Esophagus muscularis mucosa (tissue), 4 donors: ENCODE data around the gene NOL11. TPM values are rescaled to one million over a fixed set of nuclear protein-coding genes. Genes with fewer than 3 reads are reported as not detected.

ENCODE experiments used
- DNase-seq: peaks from one replicate; pipeline ENCODE4 v3.0.0-alpha.2; 2017; ENCODE audit errors: extremely low spot score
- H3K27ac ChIP-seq, 4 donors: fragments of 200-600 bp; sonication (generic); replicated peaks in 1 of 4; 1 replicate in 3 of 4; 2 replicates in 1 of 4; pipeline ENCODE4 v1.5.1; 2016 to 2019; ENCODE audit warnings: mild to moderate bottlenecking in 1 of 4
- H3K27me3 ChIP-seq, 4 donors: fragments of 200-600 bp; sonication (generic); one replicate each; pipeline versions ENCODE4 v1.5.1 to v1.6.0; 2016 to 2019
- H3K36me3 ChIP-seq, 4 donors: fragments of 200-600 bp; sonication (generic); one replicate each; pipeline ENCODE4 v1.5.1; 2016 to 2019
- H3K4me1 ChIP-seq, 4 donors: fragments of 200-600 bp; sonication (generic); one replicate each; pipeline ENCODE4 v1.5.1; 2016 to 2019
- H3K4me3 ChIP-seq, 4 donors: fragments of 200-600 bp; sonication (generic); 1 replicate in 2 of 4; 2 replicates in 2 of 4; pipeline ENCODE4 v1.5.1; 2016 to 2019; ENCODE audit warnings: mild to moderate bottlenecking in 4 of 4, moderate library complexity in 1 of 4
- H3K9me3 ChIP-seq, 4 donors: fragments of 200-600 bp; sonication (generic); 1 replicate in 3 of 4; 2 replicates in 1 of 4; pipeline ENCODE4 v1.5.1; 2016 to 2019
- EP300 ChIP-seq: sonication (generic); formaldehyde crosslinking; IDR thresholded peaks from one replicate; pipeline ENCODE4 v1.6.1; 2017; ENCODE audit warnings: antibody characterized with exemption
- POLR2A ChIP-seq: fragments of 450-650 bp; IDR thresholded peaks from one replicate; pipeline ENCODE4 v1.6.1; 2017; ENCODE audit warnings: antibody characterized with exemption, moderate library complexity, mild to moderate bottlenecking, low read depth
- POLR2AphosphoS5 ChIP-seq, 2 donors: sonication (generic); formaldehyde crosslinking; IDR thresholded peaks; one replicate each; pipeline ENCODE4 v1.6.1; 2017; ENCODE audit warnings: antibody characterized with exemption in 2 of 2
- WGBS: methylation state at CpG from one replicate; pipeline ENCODE4 v1.1.5; 2018; 5-methylcytosine and 5-hydroxymethylcytosine counted together
- intact Hi-C: fragments of 100-400 bp; cut with DNase I; formaldehyde crosslinking; loops from one replicate; pipeline ENCODE4 v1.15.1; 2023
- total RNA-seq, 4 donors: library from RNA; depleted of rRNA; stranded (reverse); fragments of >200 nt; gene quantifications; one replicate each; pipeline versions ENCODE4 v1.1.0 to v1.2.1, GENCODE V29; 2016
- TF ChIP-seq, protein P1 (sequence below), 3 experiments: fragments of 200-600 bp in 2 of 3; fragments of 450-650 bp in 1 of 3; sonication (generic) in 2 of 3; IDR thresholded peaks; one replicate each; pipeline ENCODE4 v1.5.1; 2017 to 2019; ENCODE audit warnings: antibody characterized with exemption in 3 of 3, mild to moderate bottlenecking in 2 of 3, moderate library complexity in 1 of 3

NOL11 gene
- 10 to 100 TPM; 16.0 to 23.3 (median 21.3) TPM for total RNA-seq

GRCh38 chr17:67717624-67718324 lies at the start of gene NOL11:
Gene NOL11 (plus strand): TSS chr17:67717936. CDS start chr17:67717948, 12 bp downstream.
- H3K4me3 ChIP-seq = peak within 1 kb of the TSS; percentile 74 to 95 (median 86)
- no peaks in the 10 kb centered on the region for H3K9me3 ChIP-seq
- 2% methylated on average over 27 of the region's 49 CpGs for WGBS
- H3K27me3 ChIP-seq = no peaks in the 10 kb centered on the region
- peaks cover 19 to 29% (median 25%) of the 10 kb centered on the region in 4 donors for H3K4me1 ChIP-seq
- peaks cover 23 to 31% (median 25%) of the 10 kb centered on the region in 4 donors for H3K36me3 ChIP-seq
- TF ChIP-seq POLR2AphosphoS5 (IDR thresholded peaks at IDR 0.05) (peak; percentile 98 to 99), POLR2A (no peak), EP300 (no peak)
- TF ChIP-seq, protein P1, sequence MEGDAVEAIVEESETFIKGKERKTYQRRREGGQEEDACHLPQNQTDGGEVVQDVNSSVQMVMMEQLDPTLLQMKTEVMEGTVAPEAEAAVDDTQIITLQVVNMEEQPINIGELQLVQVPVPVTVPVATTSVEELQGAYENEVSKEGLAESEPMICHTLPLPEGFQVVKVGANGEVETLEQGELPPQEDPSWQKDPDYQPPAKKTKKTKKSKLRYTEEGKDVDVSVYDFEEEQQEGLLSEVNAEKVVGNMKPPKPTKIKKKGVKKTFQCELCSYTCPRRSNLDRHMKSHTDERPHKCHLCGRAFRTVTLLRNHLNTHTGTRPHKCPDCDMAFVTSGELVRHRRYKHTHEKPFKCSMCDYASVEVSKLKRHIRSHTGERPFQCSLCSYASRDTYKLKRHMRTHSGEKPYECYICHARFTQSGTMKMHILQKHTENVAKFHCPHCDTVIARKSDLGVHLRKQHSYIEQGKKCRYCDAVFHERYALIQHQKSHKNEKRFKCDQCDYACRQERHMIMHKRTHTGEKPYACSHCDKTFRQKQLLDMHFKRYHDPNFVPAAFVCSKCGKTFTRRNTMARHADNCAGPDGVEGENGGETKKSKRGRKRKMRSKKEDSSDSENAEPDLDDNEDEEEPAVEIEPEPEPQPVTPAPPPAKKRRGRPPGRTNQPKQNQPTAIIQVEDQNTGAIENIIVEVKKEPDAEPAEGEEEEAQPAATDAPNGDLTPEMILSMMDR (IDR thresholded peaks at IDR 0.05) = peak; percentile 83 to 97 (median 95)
- intact Hi-C loops = loop anchor here (5.0 kb wide), 1 partner anchor 110 kb away; the partner anchor contains the start of gene BPTF
- peak within 1 kb of the TSS; percentile 78 to 90 (median 86) for H3K27ac ChIP-seq
- DNase-seq = peak; percentile 99

DNA sequence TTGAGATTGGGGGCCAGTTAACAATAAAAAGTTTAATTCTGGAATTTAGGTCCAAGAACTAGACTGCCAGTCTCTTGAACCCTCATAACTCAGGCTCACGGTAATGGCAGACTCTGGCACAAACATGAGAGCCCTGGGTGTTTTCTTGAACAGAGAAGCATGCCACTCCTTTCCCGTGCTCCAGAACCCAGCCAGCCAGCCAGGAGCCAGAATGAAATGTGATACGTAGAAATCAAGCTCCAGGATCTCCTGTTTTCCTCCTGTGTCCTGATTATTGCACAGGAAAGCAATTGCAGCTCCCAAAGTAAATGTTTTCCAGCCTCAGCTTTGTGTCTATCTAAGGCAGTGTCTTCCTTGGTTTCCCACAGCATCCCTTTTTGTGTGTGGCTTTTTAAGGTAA lies 46.2 kb upstream of the NOL11 start:
- TF ChIP-seq, protein P1 (IDR thresholded peaks at IDR 0.05) = no peak
- TF ChIP-seq POLR2AphosphoS5 (IDR thresholded peaks at IDR 0.05) (no peak), POLR2A (no peak), EP300 (no peak)
- Histone ChIP-seq H3K27ac (no peak overlapping the region), H3K4me3 (no peak overlapping the region), H3K9me3 (no peaks in the 10 kb centered on the region), H3K27me3 (no peaks in the 10 kb centered on the region), H3K36me3 (peaks cover 9 to 22% (median 16%) of the 10 kb centered on the region in 4 donors), H3K4me1 (peaks cover 5 to 12% (median 6%) of the 10 kb centered on the region in 4 donors)
- 55% methylated on average over 3 of the region's 3 CpGs for whole genome bisulfite sequencing
- DNase-seq = no peak
- intact Hi-C loops = no loop called here

GRCh38 chr17:67672592-67673335 lies 45.0 kb upstream of the NOL11 start:
- peaks cover 8 to 23% (median 17%) of the 10 kb centered on the region in 4 donors for H3K4me1 ChIP-seq
- H3K27me3 ChIP-seq = no peaks in the 10 kb centered on the region
- no peak for DNase-seq
- TF ChIP-seq POLR2A (no peak), POLR2AphosphoS5 (IDR thresholded peaks at IDR 0.05) (no peak), EP300 (no peak)
- TF ChIP-seq, protein P1 (IDR thresholded peaks at IDR 0.05) = no peak
- H3K4me3 ChIP-seq = no peak overlapping the region
- 90% methylated on average over 10 of the region's 10 CpGs for WGBS
- H3K27ac ChIP-seq = no peak overlapping the region
- H3K9me3 ChIP-seq = no peaks in the 10 kb centered on the region
- intact Hi-C loops = no loop called here
- peaks cover 9 to 23% (median 16%) of the 10 kb centered on the region in 4 donors for H3K36me3 ChIP-seq

GRCh38 chr17:67675481-67675880 lies 42.3 kb upstream of the NOL11 start:
- WGBS = 84% methylated on average over 4 of the region's 4 CpGs
- intact Hi-C loops = no loop called here
- H3K27ac ChIP-seq = peak overlapping the region in 1 of 4 donors; percentile 26
- peaks cover 8 to 23% (median 18%) of the 10 kb centered on the region in 4 donors for H3K4me1 ChIP-seq
- DNase-seq = no peak
- TF ChIP-seq, protein P1 (IDR thresholded peaks at IDR 0.05) = no peak
- TF ChIP-seq POLR2AphosphoS5 (IDR thresholded peaks at IDR 0.05) (no peak), POLR2A (no peak), EP300 (no peak)
- H3K4me3 ChIP-seq = no peak overlapping the region
- H3K27me3 ChIP-seq = no peaks in the 10 kb centered on the region
- H3K9me3 ChIP-seq = no peaks in the 10 kb centered on the region
- peaks cover 0 to 27% (median 6%) of the 10 kb centered on the region in 4 donors for H3K36me3 ChIP-seq
